Neuronal stem cell (in vitro differentiated cells): ENCODE results near the gene CDC73.

Experiments
- DNase-seq: peaks from one replicate; pipeline ENCODE4 v3.0.0-alpha.2; 2013; ENCODE audit warnings: low spot score
- H2AFZ ChIP-seq: one replicate; pipeline ENCODE4 v1.6.1; 2013; ENCODE audit warnings: mild to moderate bottlenecking, low read length, inconsistent platforms
- H2AK5ac ChIP-seq: 2 replicates; pipeline ENCODE4 v1.6.1; 2013; ENCODE audit warnings: low read depth, mild to moderate bottlenecking, inconsistent platforms, low read length, moderate library complexity, mixed read lengths
- H2BK120ac ChIP-seq: 2 replicates; pipeline ENCODE4 v1.6.1; 2013; ENCODE audit warnings: low read depth, mild to moderate bottlenecking, inconsistent platforms, low read length, moderate library complexity, mixed read lengths
- H2BK12ac ChIP-seq: one replicate; pipeline ENCODE4 v1.6.1; 2013; ENCODE audit warnings: low read length, inconsistent platforms
- H2BK15ac ChIP-seq: 2 replicates; pipeline ENCODE4 v1.6.1; 2013; ENCODE audit warnings: mild to moderate bottlenecking, low read length, inconsistent platforms, mixed read lengths
- H2BK5ac ChIP-seq: one replicate; pipeline ENCODE4 v1.6.1; 2013; ENCODE audit warnings: inconsistent platforms, mild to moderate bottlenecking, low read length, moderate library complexity
- H3K14ac ChIP-seq: one replicate; pipeline ENCODE4 v1.6.1; 2013; ENCODE audit warnings: low read length, inconsistent platforms
- H3K18ac ChIP-seq: 2 replicates; pipeline ENCODE4 v1.6.1; 2013; ENCODE audit warnings: low read length, inconsistent platforms
- H3K23ac ChIP-seq: 2 replicates; pipeline ENCODE4 v1.6.1; 2013; ENCODE audit warnings: low read depth, mild to moderate bottlenecking, mixed read lengths, low read length, inconsistent platforms; ENCODE audit not compliant: poor library complexity
- H3K27ac ChIP-seq: replicated peaks from 3 replicates; pipeline ENCODE4 v1.5.1; 2013; ENCODE audit warnings: low read length, inconsistent platforms
- H3K27me3 ChIP-seq, 3 experiments: 2 replicates each; pipeline ENCODE4 v1.6.1; 2013; ENCODE audit warnings: low read length in 3 of 3, mild to moderate bottlenecking in 2 of 3, inconsistent platforms in 1 of 3, low read depth in 1 of 3, mixed read lengths in 1 of 3, moderate library complexity in 1 of 3; ENCODE audit not compliant: control insufficient read depth in 3 of 3, insufficient read depth in 3 of 3
- H3K36me3 ChIP-seq, 2 donors: replicated peaks in 1 of 2; 2 replicates each; pipeline ENCODE4 v1.6.1; 2013; ENCODE audit warnings: low read length in 2 of 2; ENCODE audit not compliant: control insufficient read depth in 2 of 2, insufficient read depth in 2 of 2
- H3K4ac ChIP-seq: 2 replicates; pipeline ENCODE4 v1.6.1; 2013; ENCODE audit warnings: inconsistent platforms, mild to moderate bottlenecking, low read length, moderate library complexity
- H3K4me1 ChIP-seq, 2 donors: 1 replicate in 1 of 2; 2 replicates in 1 of 2; pipeline ENCODE4 v1.6.1; 2013; ENCODE audit warnings: low read length in 2 of 2, low read depth in 1 of 2; ENCODE audit not compliant: control insufficient read depth in 2 of 2, insufficient read depth in 1 of 2
- H3K4me2 ChIP-seq: one replicate; pipeline ENCODE4 v1.6.1; 2013; ENCODE audit warnings: mild to moderate bottlenecking, low read length, inconsistent platforms; ENCODE audit not compliant: insufficient read depth, poor library complexity, severe bottlenecking
- H3K4me3 ChIP-seq, 2 donors: 2 replicates each; pipeline ENCODE4 v1.5.1; 2013; ENCODE audit warnings: low read length in 2 of 2, mild to moderate bottlenecking in 2 of 2, inconsistent platforms in 1 of 2, moderate library complexity in 1 of 2
- H3K79me1 ChIP-seq: one replicate; pipeline ENCODE4 v1.6.1; 2013; ENCODE audit warnings: low read depth, mild to moderate bottlenecking, inconsistent platforms, low read length, moderate library complexity
- H3K9ac ChIP-seq: one replicate; pipeline ENCODE4 v1.6.1; 2013; ENCODE audit warnings: mild to moderate bottlenecking, low read depth, low read length, inconsistent platforms; ENCODE audit not compliant: poor library complexity
- H3K9me3 ChIP-seq, 2 donors: replicated peaks in 1 of 2; 2 replicates each; pipeline versions ENCODE3 to v1.6.1; 2013; ENCODE audit warnings: low read length in 2 of 2, mild to moderate bottlenecking in 2 of 2, inconsistent platforms in 1 of 2, low read depth in 1 of 2, mixed read lengths in 1 of 2, moderate library complexity in 1 of 2; ENCODE audit not compliant: control insufficient read depth in 2 of 2, insufficient read depth in 1 of 2
- H4K8ac ChIP-seq: one replicate; pipeline ENCODE4 v1.6.1; 2013; ENCODE audit warnings: low read depth, mild to moderate bottlenecking, inconsistent platforms, low read length, moderate library complexity
- H4K91ac ChIP-seq: one replicate; pipeline ENCODE4 v1.6.1; 2013; ENCODE audit warnings: low read length, low read depth, mild to moderate bottlenecking, inconsistent platforms; ENCODE audit not compliant: poor library complexity
- WGBS, 2 donors: extraction: QIAGEN DNeasy Blood & Tissue Kit; methylation state at CpG; one replicate each; pipeline ENCODE4 v1.1.7; 2013; ENCODE audit warnings: missing lambda C conversion rate in 2 of 2, mixed read lengths in 1 of 2; ENCODE audit not compliant: insufficient read length in 2 of 2, insufficient replicate concordance in 1 of 2; ENCODE audit errors: extremely low coverage in 2 of 2; 5-methylcytosine and 5-hydroxymethylcytosine counted together

The CDC73 gene

GRCh38 chr1:193293726-193294125 is 171.9 kb downstream of the CDC73 start:
- Histone ChIP-seq H2BK15ac (no peak overlapping the region), H2BK5ac (no peak overlapping the region), H2AK5ac (no peak overlapping the region), H4K8ac (no peak overlapping the region), H3K4me3 (no peak overlapping the region), H3K27me3 (no peaks in the 10 kb centered on the region), H3K14ac (no peak overlapping the region), H3K27ac (no peak overlapping the region), H2AFZ (no peak overlapping the region), H3K36me3 (no peaks in the 10 kb centered on the region), H3K4me2 (no peak overlapping the region), H3K23ac (no peak overlapping the region), H3K9ac (no peak overlapping the region), H3K18ac (no peak overlapping the region), H3K79me1 (no peaks in the 10 kb centered on the region), H3K4me1 (no peaks in the 10 kb centered on the region), H2BK120ac (no peak overlapping the region), H3K4ac (no peak overlapping the region), H3K9me3 (peaks cover 0 to 5% of the 10 kb centered on the region in 2 donors), H4K91ac (no peak overlapping the region), H2BK12ac (no peak overlapping the region)
- no peak for DNase-seq
- WGBS, 2 donors: no CpG with 5 or more reads among the region's 2 CpGs

- Histone ChIP-seq H2BK5ac (no peak overlapping the region), H3K4me2 (no peak overlapping the region), H3K9ac (no peak overlapping the region), H3K27me3 (no peaks in the 10 kb centered on the region), H3K23ac (no peak overlapping the region), H4K91ac (no peak overlapping the region), H3K79me1 (no peaks in the 10 kb centered on the region), H3K27ac (no peak overlapping the region), H3K4me1 (no peaks in the 10 kb centered on the region), H2AFZ (no peak overlapping the region), H2BK15ac (no peak overlapping the region), H3K9me3 (peaks cover 0 to 5% of the 10 kb centered on the region in 2 donors), H3K36me3 (no peaks in the 10 kb centered on the region), H3K18ac (no peak overlapping the region), H2BK12ac (no peak overlapping the region), H3K14ac (no peak overlapping the region), H2AK5ac (no peak overlapping the region), H3K4me3 (no peak overlapping the region), H3K4ac (no peak overlapping the region), H4K8ac (no peak overlapping the region), H2BK120ac (no peak overlapping the region)
- DNase-seq: no peak
- WGBS, 2 donors: no CpG with 5 or more reads among the region's 1 CpG
These were observed 177.2 kb downstream of the CDC73 start for GRCh38 chr1:193299038-193299437.

- Histone ChIP-seq H3K27me3 (no peaks in the 10 kb centered on the region), H3K79me1 (no peaks in the 10 kb centered on the region), H2AFZ (no peak overlapping the region), H3K4me1 (no peaks in the 10 kb centered on the region), H3K9ac (no peak overlapping the region), H3K4me2 (no peak overlapping the region), H2BK5ac (no peak overlapping the region), H3K9me3 (peaks cover 0 to 4% of the 10 kb centered on the region in 2 donors), H4K91ac (no peak overlapping the region), H3K36me3 (no peaks in the 10 kb centered on the region), H3K23ac (no peak overlapping the region), H2BK12ac (no peak overlapping the region), H3K4ac (no peak overlapping the region), H4K8ac (no peak overlapping the region), H3K4me3 (no peak overlapping the region), H3K18ac (no peak overlapping the region), H3K14ac (no peak overlapping the region), H2BK120ac (no peak overlapping the region), H2AK5ac (no peak overlapping the region), H2BK15ac (no peak overlapping the region), H3K27ac (no peak overlapping the region)
- DNase-seq: no peak
- no CpG with 5 or more reads among the region's 2 CpGs for WGBS, 2 donors
These were observed 179.9 kb downstream of the CDC73 start for GRCh38 chr1:193301746-193302145.

GRCh38 chr1:193303849-193304248 is 182.0 kb downstream of the CDC73 start:
- H2BK15ac ChIP-seq: no peak overlapping the region
- H3K27ac ChIP-seq: no peak overlapping the region
- DNase-seq: no peak
- H2AFZ ChIP-seq: no peak overlapping the region
- H2BK120ac ChIP-seq: no peak overlapping the region
- WGBS, 2 donors: no CpG with 5 or more reads among the region's 1 CpG
- H3K4me2 ChIP-seq: no peak overlapping the region
- no peaks in the 10 kb centered on the region for H3K79me1 ChIP-seq
- no peak overlapping the region for H3K14ac ChIP-seq
- no peak overlapping the region for H2BK5ac ChIP-seq
- H3K18ac ChIP-seq: no peak overlapping the region
- H3K9me3 ChIP-seq: no peaks in the 10 kb centered on the region
- no peak overlapping the region for H2BK12ac ChIP-seq
- no peak overlapping the region for H4K8ac ChIP-seq
- no peak overlapping the region for H3K9ac ChIP-seq
- H3K23ac ChIP-seq: no peak overlapping the region
- no peak overlapping the region for H4K91ac ChIP-seq
- no peaks in the 10 kb centered on the region for H3K27me3 ChIP-seq
- H2AK5ac ChIP-seq: no peak overlapping the region
- H3K36me3 ChIP-seq: no peaks in the 10 kb centered on the region
- no peak overlapping the region for H3K4ac ChIP-seq
- H3K4me3 ChIP-seq: no peak overlapping the region
- H3K4me1 ChIP-seq: no peaks in the 10 kb centered on the region
